K562 (cell line): ENCODE data around the gene ATG12. TPM values are rescaled to one million over a fixed set of nuclear protein-coding genes. Genes with fewer than 3 reads are reported as not detected.

Experiments used
- ATAC-seq: fragments of 200-7000 bp; cut with Tn5 transposase; 3 replicates; pipeline ENCODE4 v1.9.1; 2020; ENCODE audit warnings: moderate library complexity
- BruUV-seq: library from RNA; stranded (reverse); fragments of 400-500 nt; replicated peaks from 2 replicates; lab custom pipeline; 2021; lab: Mats Ljungman, UMichigan
- CTCF ChIA-PET: fragments of 300-600 bp; formaldehyde crosslinking; extraction: SDS; loops from one replicate; lab custom pipeline; 2021; ENCODE audit warnings: low intra/inter-chr PET ratio; lab: Yijun Ruan, JAX
- POLR2A ChIA-PET: fragments of 300-600, 350-650 bp; sonication (Branson Sonifier 250); formaldehyde crosslinking; extraction: SDS; loops from one replicate; lab custom pipeline; 2021; ENCODE audit warnings: antibody characterized with exemption, inconsistent platforms; lab: Yijun Ruan, JAX
- DNase-seq, 4 experiments: peaks; one replicate each; pipeline versions ENCODE4 v3.0.0 to v3.0.0-alpha.2; 2011 to 2018; ENCODE audit warnings: low spot score in 3 of 4, mixed read lengths in 3 of 4; ENCODE audit errors: extremely low read depth in 1 of 4
- FAIRE-seq: peaks from 2 replicates; lab custom pipeline; 2011; peaks lifted over from hg19 to GRCh38; lab: Jason Lieb, UNC
- H2AFZ ChIP-seq: 2 replicates; pipeline ENCODE4 v1.6.0; 2011; ENCODE audit warnings: low read depth, low read length, control low read depth, inconsistent platforms
- H3K27ac ChIP-seq: fragments of 200-600 bp; 3 replicates; pipeline ENCODE4 v1.8.0; 2011; ENCODE audit warnings: low read depth, mild to moderate bottlenecking, control low read depth, inconsistent platforms, low read length, moderate library complexity, mixed read lengths; ENCODE audit errors: extremely low read depth
- H3K27me3 ChIP-seq, 2 experiments: fragments of 300-600 bp in 1 of 2; 2 replicates in 1 of 2; 3 replicates in 1 of 2; pipeline versions ENCODE4 v1.6.0 to v1.8.0; 2011; ENCODE audit warnings: inconsistent platforms in 2 of 2, low read length in 2 of 2, mild to moderate bottlenecking in 1 of 2, mixed read lengths in 1 of 2, moderate library complexity in 1 of 2; ENCODE audit not compliant: control insufficient read depth in 2 of 2, insufficient read depth in 2 of 2
- H3K36me3 ChIP-seq: fragments of 300-600 bp; 3 replicates; pipeline ENCODE4 v1.8.0; 2011; ENCODE audit warnings: mild to moderate bottlenecking, low read length, inconsistent platforms; ENCODE audit not compliant: control insufficient read depth, insufficient read depth
- H3K4me1 ChIP-seq, 2 experiments: fragments of 200-600 bp in 1 of 2; replicated peaks in 1 of 2; 2 replicates in 1 of 2; 3 replicates in 1 of 2; pipeline versions ENCODE4 v1.5.1 to v1.8.0; 2011; ENCODE audit warnings: inconsistent platforms in 2 of 2, low read length in 2 of 2, mild to moderate bottlenecking in 1 of 2, mixed read lengths in 1 of 2, moderate library complexity in 1 of 2; ENCODE audit not compliant: control insufficient read depth in 2 of 2, insufficient read depth in 2 of 2
- H3K4me2 ChIP-seq: 2 replicates; pipeline ENCODE4 v1.6.1; 2011; ENCODE audit warnings: low read length, control low read depth, inconsistent platforms, mixed read lengths; ENCODE audit not compliant: insufficient read depth
- H3K4me3 ChIP-seq: fragments of 200-600 bp; sonication (generic), shearing (Covaris generic); 2 replicates; pipeline ENCODE4 v1.5.1; 2016; ENCODE audit warnings: control low read depth, inconsistent platforms
- H3K79me2 ChIP-seq: fragments of 200-600 bp; 3 replicates; pipeline ENCODE4 v1.8.0; 2011; ENCODE audit warnings: low read length, inconsistent platforms; ENCODE audit not compliant: control insufficient read depth, insufficient read depth
- H3K9ac ChIP-seq, 2 experiments: 2 replicates each; pipeline versions ENCODE4 v1.6.0 to v1.6.1; 2011; ENCODE audit warnings: low read depth in 2 of 2, low read length in 2 of 2, control low read depth in 1 of 2, inconsistent platforms in 1 of 2, mild to moderate bottlenecking in 1 of 2, mixed read lengths in 1 of 2; ENCODE audit not compliant: insufficient read depth in 1 of 2
- H3K9me1 ChIP-seq: one replicate; pipeline ENCODE4 v1.6.0; 2011; ENCODE audit warnings: inconsistent platforms, mild to moderate bottlenecking, low read length, moderate library complexity; ENCODE audit not compliant: control insufficient read depth, insufficient read depth
- H3K9me3 ChIP-seq: replicated peaks from 2 replicates; pipeline ENCODE4 v1.5.1; 2011; ENCODE audit warnings: low read depth, low read length, inconsistent platforms; ENCODE audit not compliant: control insufficient read depth, insufficient read depth
- H4K20me1 ChIP-seq: replicated peaks from 2 replicates; pipeline ENCODE4 v1.6.1; 2011; ENCODE audit warnings: low read length, inconsistent platforms, mixed read lengths; ENCODE audit not compliant: control insufficient read depth, insufficient read depth
- BMI1 ChIP-seq: fragments of 150-350 bp; IDR thresholded peaks from 2 replicates; pipeline ENCODE4 v1.6.1; 2014; ENCODE audit warnings: low read length
- DPF2 ChIP-seq: fragments of 450-650 bp; IDR thresholded peaks from 2 replicates; pipeline ENCODE4 v1.6.1; 2016
- ETV6 ChIP-seq, 3 experiments: fragments of 150-350 bp in 1 of 3; sonication (generic) in 1 of 3; formaldehyde crosslinking in 1 of 3; IDR thresholded peaks; 2 replicates each; pipeline versions ENCODE4 v1.6.1 to v1.8.0; 2014 to 2022; ENCODE audit warnings: borderline replicate concordance in 2 of 3, low read depth in 2 of 3, antibody characterized with exemption in 1 of 3, low read length in 1 of 3, mild to moderate bottlenecking in 1 of 3, missing genetic modification reagents in 1 of 3
- FOXJ3 ChIP-seq: sonication (generic); formaldehyde crosslinking; IDR thresholded peaks from 2 replicates; pipeline ENCODE4 v1.4.0; 2020; ENCODE audit warnings: mild to moderate bottlenecking, missing genetic modification reagents
- HNRNPLL ChIP-seq: fragments of 200-400 bp; formaldehyde crosslinking; IDR thresholded peaks from 2 replicates; pipeline ENCODE4 v1.6.1; 2017; ENCODE audit warnings: low read length, low read depth, mild to moderate bottlenecking; ENCODE audit not compliant: poor library complexity, severe bottlenecking
- WGBS: fragments of 100-300 bp; shearing (Covaris generic); methylation state at CpG from one replicate; pipeline ENCODE4 v1.1.6; 2016; ENCODE audit warnings: low coverage, mixed read lengths; ENCODE audit not compliant: insufficient coverage; ENCODE audit errors: missing lambda C conversion rate; 5-methylcytosine and 5-hydroxymethylcytosine counted together
- in situ Hi-C: fragments of 300-500 bp; cut with MboI; formaldehyde crosslinking; loops from 4 replicates; pipeline ENCODE4 v1.15.0; 2018; ENCODE audit warnings: inconsistent platforms, mixed read lengths
- intact Hi-C: fragments of 100-400 bp; cut with micrococcal nuclease; formaldehyde crosslinking; loops from 2 replicates; pipeline ENCODE4 v1.14.2; 2022
- polyA plus RNA-seq, 8 experiments: library from polyadenylated mRNA; depleted of rRNA in 4 of 8; stranded (reverse) in 5 of 8; unstranded in 3 of 8; fragments of >200 nt; fragmentation: Nextera tagmentation in 2 of 8; fragmentation: Illumina TruSeq in 1 of 8; extraction: Ambion mirVana in 2 of 8; extraction: Trizol in 1 of 8; gene quantifications; 2 replicates each; pipeline versions ENCODE4 v1.2.1 to v1.2.3, GENCODE V29; 2011 to 2014; ENCODE audit warnings: inconsistent platforms in 1 of 8, missing spikeins in 1 of 8
- total RNA-seq, 7 experiments: library from RNA; depleted of rRNA in 6 of 7; stranded (reverse); fragments of >200 nt in 6 of 7; fragmentation: Illumina TruSeq in 2 of 7; extraction: Trizol in 2 of 7; gene quantifications; 2 replicates each; pipeline versions ENCODE4 v1.2.1 to v1.2.3, GENCODE V29; 2011 to 2021; ENCODE audit warnings: low replicate concordance in 1 of 7
- TF ChIP-seq, protein P1 (sequence below), 2 experiments: fragments of 450-650 bp in 1 of 2; sonication (generic) in 1 of 2; formaldehyde crosslinking in 1 of 2; IDR thresholded peaks in 1 of 2; conservative IDR thresholded peaks in 1 of 2; 2 replicates each; pipeline versions ENCODE4 v1.6.1 to v1.8.1; 2016 to 2023; ENCODE audit warnings: mild to moderate bottlenecking in 2 of 2, moderate library complexity in 2 of 2, inconsistent platforms in 1 of 2, missing genetic modification reagents in 1 of 2

Gene ATG12
- total and polyA plus RNA-seq, 9 of the 15 experiments (the other 6 are each of a cell fraction or from before 2014, with no cell fraction given): 21.6 to 132 (median 61.3) TPM

GRCh38 chr5:115847290-115847689 lies 5.9 kb upstream of the ATG12 start:
- ATAC-seq (no peak), DNase-seq (no peak), FAIRE-seq (no peak)
- intact Hi-C loops (loop anchor here (10.0 kb wide), 1 partner anchor 542 kb away; no protein-coding TSS in a partner anchor), in situ Hi-C loops (no loop called here)
- peaks cover 1 to 7% of the 10 kb centered on the region in 2 experiments; a peak in 2 of 5 replicates for H3K4me1 ChIP-seq
- no peak overlapping the region for H3K4me3 ChIP-seq
- no peak overlapping the region for H3K9ac ChIP-seq
- H3K27ac ChIP-seq: no peak overlapping the region
- TF ChIP-seq FOXJ3 (CRISPR knock-in tag): no peak
- no peak for TF ChIP-seq BMI1
- no peak for TF ChIP-seq HNRNPLL
- TF ChIP-seq DPF2: no peak
- TF ChIP-seq, protein P1, sequence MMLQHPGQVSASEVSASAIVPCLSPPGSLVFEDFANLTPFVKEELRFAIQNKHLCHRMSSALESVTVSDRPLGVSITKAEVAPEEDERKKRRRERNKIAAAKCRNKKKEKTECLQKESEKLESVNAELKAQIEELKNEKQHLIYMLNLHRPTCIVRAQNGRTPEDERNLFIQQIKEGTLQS (IDR thresholded peaks at IDR 0.05): no peak
- TF ChIP-seq, protein P1 (CRISPR knock-in tag; conservative IDR thresholded peaks at IDR 0.05): no peak
- TF ChIP-seq ETV6 (IDR thresholded peaks at IDR 0.05; ENCODE audit: borderline replicate concordance in 1 of 2, low read depth in 2 of 2, low read length in 1 of 2): no peak
- no peak for TF ChIP-seq ETV6 (CRISPR knock-in tag; IDR thresholded peaks at IDR 0.05; ENCODE audit: borderline replicate concordance)
- ChIA-PET POLR2A (interaction anchor here (0.6 kb wide), 1 partner anchor 11 kb away, joined by 4 read pairs; no protein-coding TSS in a partner anchor), CTCF (no interaction called here)
- H3K9me3 ChIP-seq: no peaks in the 10 kb centered on the region
- no peaks in the 10 kb centered on the region for H3K9me1 ChIP-seq
- BruUV-seq: no TSS peak
- H3K36me3 ChIP-seq: no peaks in the 10 kb centered on the region
- 72% methylated on average over 7 of the region's 7 CpGs for WGBS
- H3K79me2 ChIP-seq: peaks cover 77% of the 10 kb centered on the region
- no peak overlapping the region for H3K4me2 ChIP-seq
- H3K27me3 ChIP-seq: no peaks in the 10 kb centered on the region
- 0 out of 2 replicates have a peak, but pooled peaks cover 4% of the 10 kb centered on the region for H4K20me1 ChIP-seq
- no peak overlapping the region for H2AFZ ChIP-seq
